NCI-H187 treated with DMSO at 0.1 percent for 48 hours (cell line): ENCODE measurements around the gene POLRMT.
"Not testable (repeated sequence)": the region's sequence is repeated elsewhere in the genome, so short reads cannot be mapped to it uniquely, and the experiment has no call there.

Source experiments
- DNase-seq: peaks from one replicate; lab custom pipeline; 2025; lab: John Stamatoyannopoulos, UW

The POLRMT gene

GRCh38 chr19:593055-593454 lies 40.3 kb downstream of the POLRMT start:
- no peak for DNase-seq

GRCh38 chr19:592101-592500 lies 41.2 kb downstream of the POLRMT start:
- DNase-seq, result no peak

- no peak for DNase-seq
These were observed 42.0 kb downstream of the POLRMT start for GRCh38 chr19:591099-591958.

- DNase-seq, result no peak
These were observed 42.6 kb downstream of the POLRMT start for GRCh38 chr19:590750-591098.

- DNase-seq, result no peak
These were observed 43.0 kb downstream of the POLRMT start for GRCh38 chr19:590396-590745.

GRCh38 chr19:589693-590395 lies 43.5 kb downstream of the POLRMT start, which contains the start of gene HCN2:
TSS of gene HCN2 (plus strand) at chr19:589881. CDS start at chr19:589946, 65 bp downstream.
- no peak for DNase-seq

- DNase-seq, result no peak
These were observed 44.3 kb downstream of the POLRMT start for GRCh38 chr19:588741-589692.

GRCh38 chr19:588093-588740 lies 45.1 kb downstream of the POLRMT start:
- DNase-seq, result peak; percentile 10

- DNase-seq, result no peak
These were observed 47.7 kb downstream of the POLRMT start for GRCh38 chr19:585551-586110.

GRCh38 chr19:585146-585545 lies 48.2 kb downstream of the POLRMT start:
- DNase-seq, result not testable (repeated sequence)

- DNase-seq, result no peak
These were observed 48.9 kb downstream of the POLRMT start for GRCh38 chr19:584240-585001.

- DNase-seq, result no peak
These were observed 49.4 kb downstream of the POLRMT start for GRCh38 chr19:583968-584239.

GRCh38 chr19:583198-583967 lies 50.0 kb downstream of the POLRMT start:
- no peak for DNase-seq

GRCh38 chr19:582497-583197 lies 50.7 kb downstream of the POLRMT start:
- no peak for DNase-seq

GRCh38 chr19:581399-582111 lies 51.8 kb downstream of the POLRMT start:
- no peak for DNase-seq

GRCh38 chr19:580274-580835 lies 53.0 kb downstream of the POLRMT start:
- no peak for DNase-seq

GRCh38 chr19:579842-580155 lies 53.5 kb downstream of the POLRMT start:
- no peak for DNase-seq

- no peak for DNase-seq
These were observed 54.1 kb downstream of the POLRMT start for GRCh38 chr19:579111-579841.
